Upper lobe of left lung (tissue), 6 donors: ENCODE results near the gene UVSSA. TPM values are rescaled to one million over a fixed set of nuclear protein-coding genes. Genes with fewer than 3 reads are reported as not detected.

Experiments
- ATAC-seq, 2 donors: fragments of 200-7000 bp; cut with Tn5 transposase; one replicate each; pipeline ENCODE4 v1.9.1; 2022; ENCODE audit warnings: mild to moderate bottlenecking in 2 of 2, moderate library complexity in 2 of 2; ENCODE audit not compliant: low FRiP score in 2 of 2
- DNase-seq, 2 donors: peaks; one replicate each; pipeline ENCODE4 v3.0.0-alpha.2; 2019 to 2020
- H3K27ac ChIP-seq, 4 donors: fragments of 200-600 bp; sonication (generic); one replicate each; pipeline ENCODE4 v1.5.1; 2016 to 2019
- H3K27me3 ChIP-seq, 4 donors: fragments of 200-600 bp; sonication (generic); one replicate each; pipeline ENCODE4 v1.5.1; 2017 to 2019
- H3K36me3 ChIP-seq, 4 donors: fragments of 200-600 bp; sonication (generic); one replicate each; pipeline ENCODE4 v1.5.1; 2016 to 2019
- H3K4me1 ChIP-seq, 4 donors: fragments of 200-600 bp; sonication (generic); one replicate each; pipeline ENCODE4 v1.5.1; 2018 to 2019
- H3K4me3 ChIP-seq, 4 donors: fragments of 200-600 bp; sonication (generic); one replicate each; pipeline ENCODE4 v1.5.1; 2017 to 2019; ENCODE audit warnings: mild to moderate bottlenecking in 2 of 4, moderate library complexity in 1 of 4
- H3K9me3 ChIP-seq, 4 donors: fragments of 200-600 bp; sonication (generic); one replicate each; pipeline ENCODE4 v1.5.1; 2018 to 2019
- EP300 ChIP-seq, 4 donors: sonication (generic); formaldehyde crosslinking; IDR thresholded peaks; one replicate each; pipeline ENCODE4 v1.5.1; 2017; ENCODE audit warnings: antibody characterized with exemption in 4 of 4, control low read depth in 2 of 4
- POLR2A ChIP-seq, 4 donors: fragments of 450-650 bp; IDR thresholded peaks; one replicate each; pipeline ENCODE4 v1.5.1; 2016 to 2017; ENCODE audit warnings: antibody characterized with exemption in 4 of 4, mild to moderate bottlenecking in 2 of 4
- POLR2AphosphoS5 ChIP-seq, 2 donors: sonication (generic); formaldehyde crosslinking; IDR thresholded peaks; one replicate each; pipeline ENCODE4 v1.5.1; 2017; ENCODE audit warnings: antibody characterized with exemption in 2 of 2
- WGBS, 2 donors: methylation state at CpG; one replicate each; pipeline ENCODE4 v1.1.5; 2017 to 2018; 5-methylcytosine and 5-hydroxymethylcytosine counted together
- total RNA-seq, 6 donors: library from RNA; depleted of rRNA in 4 of 6; stranded (reverse); fragments of >200 nt in 4 of 6; gene quantifications; one replicate each; pipeline versions ENCODE4 v1.1.0 to v1.2.1, GENCODE V29; 2016 to 2021
- TF ChIP-seq, protein P1 (sequence below), 6 experiments: fragments of 450-650 bp in 4 of 6; fragments of 200-600 bp in 2 of 6; sonication (generic) in 2 of 6; IDR thresholded peaks; one replicate each; pipeline ENCODE4 v1.5.1; 2016 to 2019; ENCODE audit warnings: antibody characterized with exemption in 6 of 6
- donor health status: DM: no; HTN: no; CAD: no; lungs with moderate emphysema.
- donor health status: DM: no; HTN: yes; CAD: no; lungs with severe emphysema.

Gene UVSSA
- total RNA-seq, 6 donors from 2014 or later = 15.2 to 138 (median 46.5) TPM

DNA sequence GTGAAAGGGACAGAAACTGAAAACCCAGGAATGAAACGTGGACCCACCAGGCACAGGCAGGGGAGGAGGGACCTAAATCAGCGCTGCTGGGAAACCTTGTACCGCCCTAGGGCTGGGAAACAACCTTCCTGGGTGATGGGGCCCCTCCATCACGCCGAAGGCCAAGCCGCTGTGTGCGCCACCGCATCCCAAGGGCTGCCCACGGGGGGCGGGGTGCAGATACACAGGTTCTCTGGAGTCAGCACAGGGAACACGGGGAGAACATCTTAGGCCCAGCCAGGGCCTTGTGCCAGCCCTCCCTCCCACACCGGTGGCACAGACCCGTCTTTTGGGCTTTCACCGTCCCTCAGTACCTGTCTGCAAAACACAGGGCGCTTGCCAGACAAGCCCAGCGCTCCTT, 13.0 kb downstream of the UVSSA start:
- no peaks in the 10 kb centered on the region for H3K9me3 ChIP-seq
- no peaks in the 10 kb centered on the region for H3K27me3 ChIP-seq
- no peak overlapping the region for H3K27ac ChIP-seq
- H3K4me1 ChIP-seq = peaks cover 0 to 11% (median 6%) of the 10 kb centered on the region in 4 donors
- no peak for TF ChIP-seq POLR2A (IDR thresholded peaks at IDR 0.05)
- TF ChIP-seq POLR2AphosphoS5 (IDR thresholded peaks at IDR 0.05) = no peak
- no peak for TF ChIP-seq EP300 (IDR thresholded peaks at IDR 0.05)
- TF ChIP-seq, protein P1, sequence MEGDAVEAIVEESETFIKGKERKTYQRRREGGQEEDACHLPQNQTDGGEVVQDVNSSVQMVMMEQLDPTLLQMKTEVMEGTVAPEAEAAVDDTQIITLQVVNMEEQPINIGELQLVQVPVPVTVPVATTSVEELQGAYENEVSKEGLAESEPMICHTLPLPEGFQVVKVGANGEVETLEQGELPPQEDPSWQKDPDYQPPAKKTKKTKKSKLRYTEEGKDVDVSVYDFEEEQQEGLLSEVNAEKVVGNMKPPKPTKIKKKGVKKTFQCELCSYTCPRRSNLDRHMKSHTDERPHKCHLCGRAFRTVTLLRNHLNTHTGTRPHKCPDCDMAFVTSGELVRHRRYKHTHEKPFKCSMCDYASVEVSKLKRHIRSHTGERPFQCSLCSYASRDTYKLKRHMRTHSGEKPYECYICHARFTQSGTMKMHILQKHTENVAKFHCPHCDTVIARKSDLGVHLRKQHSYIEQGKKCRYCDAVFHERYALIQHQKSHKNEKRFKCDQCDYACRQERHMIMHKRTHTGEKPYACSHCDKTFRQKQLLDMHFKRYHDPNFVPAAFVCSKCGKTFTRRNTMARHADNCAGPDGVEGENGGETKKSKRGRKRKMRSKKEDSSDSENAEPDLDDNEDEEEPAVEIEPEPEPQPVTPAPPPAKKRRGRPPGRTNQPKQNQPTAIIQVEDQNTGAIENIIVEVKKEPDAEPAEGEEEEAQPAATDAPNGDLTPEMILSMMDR (IDR thresholded peaks at IDR 0.05) = no peak
- ATAC-seq (no peak), DNase-seq (peak in 1 of 2 donors; percentile 62)
- no peak overlapping the region for H3K4me3 ChIP-seq
- H3K36me3 ChIP-seq = peaks cover 0 to 69% (median 18%) of the 10 kb centered on the region in 4 donors
- WGBS, 2 donors = 93 to 94% methylated on average over 8 to 16 of the region's 16 CpGs

DNA sequence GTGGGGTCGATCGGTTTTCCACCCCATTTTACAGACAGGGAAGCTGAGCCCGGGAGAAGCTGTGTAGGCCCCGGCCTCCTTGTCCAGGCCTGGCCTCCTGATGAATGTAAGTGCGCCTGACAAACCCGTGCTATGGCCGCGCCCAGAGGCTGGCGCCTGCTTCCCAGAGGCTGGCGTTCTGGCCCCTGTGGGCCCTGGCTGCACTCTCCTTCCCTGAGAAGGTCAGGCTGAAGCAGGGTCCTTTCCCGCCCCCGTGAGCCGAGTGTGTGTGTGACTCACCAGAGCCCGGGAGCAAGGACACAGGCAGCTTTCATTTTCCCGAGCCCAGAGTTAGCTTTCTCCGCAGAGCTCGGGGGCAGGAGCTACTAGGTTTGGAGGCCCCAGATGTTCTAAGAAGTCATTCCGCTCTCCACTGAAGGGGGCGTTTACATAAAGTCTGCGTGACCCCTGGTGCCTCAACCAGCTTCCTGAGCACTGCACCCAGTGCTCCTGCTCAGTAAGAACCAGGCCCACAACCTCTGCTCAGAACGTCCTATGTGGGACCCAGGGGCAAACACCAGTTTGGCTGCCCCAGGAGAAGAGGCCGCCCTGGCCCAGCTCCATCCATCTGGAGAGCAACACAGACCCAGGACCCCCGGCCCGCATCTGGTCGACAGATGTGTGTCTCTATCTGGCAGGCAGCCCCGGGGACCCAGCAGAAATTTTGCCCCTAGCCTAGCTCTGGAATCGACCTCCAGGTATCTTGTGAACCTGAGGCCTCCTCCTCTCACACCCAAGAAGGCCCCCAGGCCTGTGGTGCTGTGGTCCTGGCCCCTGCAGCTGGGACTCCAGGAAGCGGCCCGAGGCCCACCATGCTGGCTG, 13.6 kb downstream of the UVSSA start:
- DNase-seq (peak in 1 of 2 donors; percentile 42), ATAC-seq (no peak)
- Histone ChIP-seq H3K27me3 (no peaks in the 10 kb centered on the region), H3K36me3 (peaks cover 0 to 65% (median 12%) of the 10 kb centered on the region in 4 donors), H3K4me3 (no peak overlapping the region), H3K4me1 (peaks cover 0 to 13% (median 9%) of the 10 kb centered on the region in 4 donors), H3K9me3 (no peaks in the 10 kb centered on the region), H3K27ac (no peak overlapping the region)
- WGBS, 2 donors = 91 to 93% methylated on average over 20 to 24 of the region's 29 CpGs
- TF ChIP-seq, protein P1 (IDR thresholded peaks at IDR 0.05) = no peak
- no peak for TF ChIP-seq POLR2A (IDR thresholded peaks at IDR 0.05)
- no peak for TF ChIP-seq POLR2AphosphoS5 (IDR thresholded peaks at IDR 0.05)
- TF ChIP-seq EP300 (IDR thresholded peaks at IDR 0.05) = no peak

DNA sequence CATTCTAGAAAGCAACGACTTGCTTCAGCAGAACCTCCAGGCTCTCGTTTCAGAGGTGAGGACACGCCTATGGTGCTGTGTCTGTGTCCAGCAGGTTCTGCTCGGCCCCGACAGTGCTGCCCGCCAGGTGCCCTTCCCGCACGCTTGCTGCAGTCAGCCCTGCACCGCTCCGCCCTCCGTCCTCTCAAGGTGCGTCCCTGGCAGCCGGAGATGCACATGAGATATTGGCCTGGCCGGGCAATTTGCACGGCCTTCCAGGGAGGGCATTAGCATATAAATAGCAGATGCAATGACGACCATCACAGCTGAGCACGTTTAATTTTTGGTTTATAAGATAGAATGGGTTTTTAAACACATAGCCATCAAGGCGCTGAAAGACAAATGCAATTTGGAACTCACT, 14.4 kb downstream of the UVSSA start:
- WGBS, 2 donors = 90 to 93% methylated on average over 18 of the region's 18 CpGs
- DNase-seq (peak in 1 of 2 donors; percentile 68), ATAC-seq (no peak)
- Histone ChIP-seq H3K9me3 (no peaks in the 10 kb centered on the region), H3K4me3 (no peak overlapping the region), H3K27me3 (no peaks in the 10 kb centered on the region), H3K36me3 (peaks cover 0 to 62% (median 11%) of the 10 kb centered on the region in 4 donors), H3K4me1 (peaks cover 0 to 9% (median 9%) of the 10 kb centered on the region in 4 donors), H3K27ac (no peak overlapping the region)
- TF ChIP-seq POLR2A (IDR thresholded peaks at IDR 0.05) (no peak), EP300 (IDR thresholded peaks at IDR 0.05) (no peak), POLR2AphosphoS5 (IDR thresholded peaks at IDR 0.05) (no peak)
- TF ChIP-seq, protein P1 (IDR thresholded peaks at IDR 0.05) = no peak

DNA sequence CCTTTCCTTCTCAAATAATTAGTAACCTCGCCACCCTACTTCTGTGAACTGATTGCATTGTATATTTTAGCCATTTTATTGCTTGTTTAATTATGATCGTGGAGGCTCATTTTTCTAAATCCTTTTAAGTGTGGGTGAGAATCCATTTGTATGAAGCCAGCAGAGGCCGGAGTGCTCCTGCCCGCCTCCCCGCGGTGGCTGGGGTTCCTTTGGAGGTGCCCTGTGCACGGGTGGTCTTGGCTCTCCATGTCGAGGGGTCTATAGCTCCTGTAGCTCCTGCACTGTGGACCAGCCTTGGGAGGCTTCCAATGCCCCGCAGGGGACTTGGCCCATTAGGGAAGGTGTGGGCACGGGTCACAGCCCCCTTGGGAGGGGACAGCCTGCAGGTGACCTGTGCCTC, 15.0 kb downstream of the UVSSA start:
- peaks cover 0 to 64% (median 13%) of the 10 kb centered on the region in 4 donors for H3K36me3 ChIP-seq

More for the DNA sequence above, 15.0 kb downstream of the UVSSA start:
- no peak overlapping the region for H3K27ac ChIP-seq
- no peak overlapping the region for H3K4me3 ChIP-seq
- no peak for TF ChIP-seq POLR2A (IDR thresholded peaks at IDR 0.05)
- TF ChIP-seq, protein P1 (IDR thresholded peaks at IDR 0.05) = no peak
- no peak for TF ChIP-seq POLR2AphosphoS5 (IDR thresholded peaks at IDR 0.05)
- TF ChIP-seq EP300 (IDR thresholded peaks at IDR 0.05) = no peak
- H3K27me3 ChIP-seq = no peaks in the 10 kb centered on the region
- 90 to 92% methylated on average over 8 to 10 of the region's 10 CpGs for WGBS, 2 donors
- ATAC-seq (no peak), DNase-seq (peak in 1 of 2 donors; percentile 66)
- no peaks in the 10 kb centered on the region for H3K9me3 ChIP-seq
- peaks cover 0 to 9% (median 8%) of the 10 kb centered on the region in 4 donors for H3K4me1 ChIP-seq
